COLO668 (cell line): ENCODE results near the gene EML5.
A peak's percentile ranks its signal among the peaks of the same experiment; 100 is the strongest.

Experiments used
- DNase-seq: peaks from one replicate; lab custom pipeline; 2025; ENCODE audit not compliant: unreplicated experiment; lab: John Stamatoyannopoulos, UW

The EML5 gene

GRCh38 chr14:88618476-88618875, 174.3 kb downstream of the EML5 start:
- DNase-seq = no peak

- no peak for DNase-seq
Measured at GRCh38 chr14:88617479-88617878, 175.3 kb downstream of the EML5 start.

- DNase-seq = no peak
Measured at GRCh38 chr14:88616697-88617096, 176.1 kb downstream of the EML5 start.

- no peak for DNase-seq
Measured at GRCh38 chr14:88614218-88614907, 178.4 kb downstream of the EML5 start.

- peak; percentile 65 for DNase-seq
Measured at GRCh38 chr14:88613552-88614010, 179.2 kb downstream of the EML5 start.

GRCh38 chr14:88612981-88613380, 179.8 kb downstream of the EML5 start:
- no peak for DNase-seq

GRCh38 chr14:88611878-88612277, 180.9 kb downstream of the EML5 start:
- no peak for DNase-seq

GRCh38 chr14:88607829-88608228, 184.9 kb downstream of the EML5 start:
- no peak for DNase-seq

GRCh38 chr14:88605594-88605993, 187.2 kb downstream of the EML5 start:
- no peak for DNase-seq

- DNase-seq = no peak
Measured at GRCh38 chr14:88604212-88604611, 188.5 kb downstream of the EML5 start.

- DNase-seq = no peak
Measured at GRCh38 chr14:88599761-88600439, 192.9 kb downstream of the EML5 start.

GRCh38 chr14:88599326-88599725, 193.4 kb downstream of the EML5 start:
- DNase-seq = no peak

GRCh38 chr14:88598097-88598675, 194.6 kb downstream of the EML5 start:
- DNase-seq = no peak

GRCh38 chr14:88597601-88598000, 195.2 kb downstream of the EML5 start:
- no peak for DNase-seq

GRCh38 chr14:88597038-88597437, 195.7 kb downstream of the EML5 start:
- no peak for DNase-seq

GRCh38 chr14:88592031-88592430, 200.7 kb downstream of the EML5 start:
- DNase-seq = no peak

GRCh38 chr14:88590173-88590572, 202.6 kb downstream of the EML5 start:
- DNase-seq = no peak

GRCh38 chr14:88588081-88588480, 204.7 kb downstream of the EML5 start:
- no peak for DNase-seq

- DNase-seq = no peak
Measured at GRCh38 chr14:88584451-88584850, 208.3 kb downstream of the EML5 start.

- no peak for DNase-seq
Measured at GRCh38 chr14:88576222-88576621, 216.5 kb downstream of the EML5 start.

- no peak for DNase-seq
Measured at GRCh38 chr14:88572117-88572516, 220.6 kb downstream of the EML5 start.

- DNase-seq = no peak
Measured at GRCh38 chr14:88568196-88568595, 224.6 kb downstream of the EML5 start.
